Islet of Langerhans (tissue), 1 donor: ENCODE results near the gene CNTN5.
A peak's percentile ranks its signal among the peaks of the same experiment; 100 is the strongest.

Experiments
- FAIRE-seq: peaks from one replicate; lab custom pipeline; 2011; peaks lifted over from hg19 to GRCh38; lab: Jason Lieb, UNC

CNTN5 gene

DNA sequence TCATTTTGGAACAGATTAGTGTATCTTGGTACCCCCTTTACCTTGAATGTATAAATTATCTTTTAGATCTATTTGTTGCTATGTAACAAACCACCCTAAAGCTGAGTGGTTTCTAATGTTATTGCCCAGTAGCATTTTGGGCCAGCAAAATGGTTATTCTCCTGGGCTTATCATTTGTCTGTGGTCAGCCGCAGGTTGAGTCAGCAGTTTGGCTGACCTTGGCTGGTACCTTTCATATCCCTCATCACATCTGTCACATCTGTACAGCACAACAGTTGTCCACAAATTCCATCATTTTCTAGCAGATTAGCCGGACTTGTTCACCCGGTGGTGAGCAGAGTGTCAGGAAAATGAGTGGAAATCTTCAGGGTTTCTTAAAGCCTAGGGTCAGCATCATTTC lies 1077.8 kb downstream of the CNTN5 start:
- FAIRE-seq: no peak

GRCh38 chr11:100105255-100105981 lies 1084.7 kb downstream of the CNTN5 start:
- no peak for FAIRE-seq

- no peak for FAIRE-seq
Measured at GRCh38 chr11:100105982-100106358, 1085.2 kb downstream of the CNTN5 start.

GRCh38 chr11:100119176-100119575 lies 1098.4 kb downstream of the CNTN5 start:
- no peak for FAIRE-seq

DNA sequence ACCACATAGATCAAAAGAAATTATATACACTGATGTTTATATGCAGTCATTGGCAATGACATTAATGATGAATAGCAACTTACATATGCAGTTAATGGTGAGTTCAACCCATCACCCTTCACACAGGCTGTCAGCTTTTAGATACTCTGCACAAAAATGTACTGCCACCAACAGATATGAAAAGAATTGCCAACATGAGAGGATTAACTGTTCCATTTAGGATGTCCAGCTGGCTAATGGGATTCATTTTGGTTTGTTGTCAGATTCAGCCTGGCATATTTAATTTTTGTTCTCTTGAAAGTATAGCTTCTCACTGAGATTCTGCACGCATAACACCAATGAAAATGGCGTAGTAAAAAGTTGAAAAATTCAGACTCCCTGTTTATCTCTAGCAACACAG lies 1112.4 kb downstream of the CNTN5 start:
- FAIRE-seq: no peak

GRCh38 chr11:100141201-100141600 lies 1120.5 kb downstream of the CNTN5 start:
- FAIRE-seq: no peak

DNA sequence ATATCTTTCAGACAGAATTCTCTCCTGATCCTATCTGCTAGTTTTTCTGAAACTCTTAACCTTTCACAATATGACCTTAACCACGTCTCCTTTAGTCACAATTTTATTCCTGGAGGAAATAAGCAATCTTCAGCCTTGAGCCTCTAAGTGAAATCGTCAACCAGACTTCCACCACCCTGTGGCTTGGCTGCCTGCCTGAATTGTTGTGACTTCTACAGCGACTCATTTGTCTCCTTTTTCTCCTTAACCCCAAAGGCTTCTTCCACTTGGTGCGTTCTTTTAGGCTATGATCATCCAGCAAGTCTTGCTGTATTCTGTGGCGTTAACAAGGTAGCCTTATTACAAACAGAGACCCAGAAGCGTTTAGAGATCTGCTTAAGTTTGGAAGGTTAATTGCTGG lies 1131.2 kb downstream of the CNTN5 start:
- FAIRE-seq: no peak

DNA sequence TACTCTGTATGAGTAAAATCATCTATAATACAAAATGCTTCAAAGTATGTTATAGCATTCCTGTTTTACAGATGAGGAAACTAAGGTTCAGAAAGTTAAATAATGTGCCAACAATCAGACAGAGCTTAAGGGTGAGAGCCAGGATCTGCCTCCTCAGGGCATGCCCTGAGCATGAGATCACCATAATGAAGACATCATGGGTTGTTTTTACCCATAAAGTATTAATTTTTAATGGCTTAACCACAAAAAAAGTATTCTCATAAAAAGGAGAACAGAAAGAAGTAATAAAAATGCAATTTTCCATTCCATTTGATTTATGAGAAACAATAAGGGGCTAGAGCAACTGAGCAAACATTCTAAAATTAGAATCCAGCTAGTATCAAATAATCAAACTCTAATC lies 1132.0 kb downstream of the CNTN5 start:
- peak; percentile 17 for FAIRE-seq

DNA sequence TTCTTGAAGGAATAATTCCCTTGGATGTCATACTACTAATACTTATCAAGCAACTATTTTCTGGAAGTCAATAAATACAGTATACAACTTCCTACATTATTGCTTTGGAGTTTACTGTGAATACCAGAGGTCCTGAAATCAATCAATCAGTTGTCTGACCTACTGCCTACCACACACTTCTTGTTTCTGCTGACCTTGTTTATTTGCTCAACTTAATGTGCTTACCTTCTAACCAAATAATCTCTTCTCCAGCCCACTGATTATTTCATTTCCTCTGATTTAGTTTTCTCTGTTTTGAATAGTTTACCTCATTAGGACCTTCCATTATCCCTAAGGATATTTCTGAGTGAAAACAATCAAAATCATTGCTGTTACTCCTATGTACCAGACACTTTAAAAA lies 1142.7 kb downstream of the CNTN5 start:
- no peak for FAIRE-seq

DNA sequence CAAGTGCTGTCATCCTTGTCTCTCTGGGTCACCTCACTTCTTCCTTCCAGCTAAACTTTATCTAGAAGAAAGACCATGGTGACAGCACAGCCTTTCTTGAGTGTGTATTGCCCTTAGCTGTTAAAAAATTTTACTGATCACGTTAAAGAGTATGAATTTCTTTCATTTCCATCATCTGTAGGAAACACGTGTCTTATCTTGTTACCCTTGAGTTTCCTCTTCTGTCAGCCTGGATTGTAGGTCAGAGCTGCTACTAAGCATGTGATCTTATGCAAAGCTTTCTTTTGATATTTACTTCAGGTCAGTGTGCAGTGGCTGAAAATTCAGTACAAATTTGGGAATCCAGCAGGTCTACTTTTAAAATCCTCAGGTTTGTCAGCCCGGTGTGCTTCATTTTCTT lies 1154.1 kb downstream of the CNTN5 start:
- no peak for FAIRE-seq

DNA sequence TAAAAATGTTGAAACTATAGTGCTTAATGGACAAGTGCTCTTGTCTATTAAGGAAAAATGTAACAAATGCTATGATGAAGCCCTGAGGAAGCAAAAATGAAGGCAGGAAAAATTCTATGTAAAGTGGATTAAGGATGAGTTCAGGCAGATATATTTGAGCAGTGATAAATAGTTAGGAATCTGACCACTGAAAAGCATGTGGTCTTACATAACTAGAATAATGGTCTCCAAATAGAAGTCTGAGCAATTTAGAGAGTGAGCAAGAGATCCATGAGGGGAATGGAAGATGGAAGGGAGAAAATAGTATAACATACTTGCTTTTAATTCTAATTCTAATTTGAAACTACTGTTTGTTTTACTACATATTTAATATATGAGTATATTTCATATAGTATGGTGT lies 1155.7 kb downstream of the CNTN5 start:
- FAIRE-seq: no peak

- no peak for FAIRE-seq
Measured at GRCh38 chr11:100177651-100178050, 1156.9 kb downstream of the CNTN5 start.

- FAIRE-seq: peak; percentile 79
Measured at GRCh38 chr11:100182350-100182749, 1161.6 kb downstream of the CNTN5 start.

DNA sequence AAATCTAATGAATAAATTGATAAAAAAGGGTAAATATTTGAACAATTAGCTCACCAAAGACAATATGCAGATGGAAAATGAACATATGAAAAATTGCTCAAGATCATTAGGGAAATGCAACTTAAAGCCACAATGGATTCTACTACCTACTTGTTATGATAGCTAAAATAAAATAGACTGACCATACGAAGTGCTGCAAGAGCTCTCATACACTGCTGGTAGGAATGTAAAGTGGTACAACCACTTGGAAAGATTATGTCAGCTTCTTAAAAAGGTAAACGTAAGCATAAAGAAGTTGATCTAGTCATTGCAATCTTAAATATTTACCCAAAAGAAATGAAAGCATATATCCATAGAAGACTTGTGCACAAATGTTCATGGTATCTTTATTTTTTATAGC lies 1162.2 kb downstream of the CNTN5 start:
- no peak for FAIRE-seq

DNA sequence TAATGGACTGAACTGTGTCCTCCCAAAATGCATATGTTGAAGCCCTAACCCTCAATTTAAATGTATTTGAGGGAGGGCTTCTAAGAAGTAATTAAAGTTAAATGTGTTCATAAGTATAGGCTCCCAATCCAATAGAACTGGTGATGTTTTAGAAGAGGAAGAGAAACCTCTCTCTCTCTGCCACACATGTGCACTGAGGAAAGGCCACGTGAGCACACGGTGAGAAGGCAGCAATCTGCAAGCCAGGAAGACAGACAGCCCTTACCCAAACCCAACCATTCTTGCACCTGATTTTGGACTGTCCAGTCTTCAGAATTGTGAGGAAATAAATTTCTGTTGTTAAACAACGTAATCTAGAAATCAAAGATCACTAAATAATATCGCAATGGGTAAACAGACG lies 1164.8 kb downstream of the CNTN5 start:
- FAIRE-seq: no peak

- FAIRE-seq: no peak
Measured at GRCh38 chr11:100188137-100188783, 1167.5 kb downstream of the CNTN5 start.

DNA sequence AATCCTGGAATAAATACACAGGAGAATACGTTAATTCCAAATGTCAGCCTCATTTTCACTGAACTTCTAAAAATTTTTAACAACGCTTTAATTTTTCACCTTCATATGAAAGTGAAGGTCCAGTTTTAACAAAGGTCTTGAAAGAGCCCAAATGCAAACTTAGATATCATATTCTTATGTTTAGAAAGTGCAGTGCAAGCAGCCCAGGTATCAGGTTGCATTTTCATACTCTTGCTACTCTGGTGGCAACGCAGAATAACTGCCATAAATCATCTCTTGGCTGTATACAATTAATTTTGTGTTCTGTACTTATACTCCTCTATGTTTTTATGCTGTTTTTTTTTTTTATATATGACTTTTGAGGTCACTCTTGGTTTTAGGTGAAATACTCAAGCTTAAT lies 1169.6 kb downstream of the CNTN5 start:
- FAIRE-seq: no peak

GRCh38 chr11:100192181-100192580 lies 1171.4 kb downstream of the CNTN5 start:
- no peak for FAIRE-seq

- FAIRE-seq: no peak
Measured at GRCh38 chr11:100203789-100204188, 1183.0 kb downstream of the CNTN5 start.

- no peak for FAIRE-seq
Measured at GRCh38 chr11:100205926-100206325, 1185.2 kb downstream of the CNTN5 start.

DNA sequence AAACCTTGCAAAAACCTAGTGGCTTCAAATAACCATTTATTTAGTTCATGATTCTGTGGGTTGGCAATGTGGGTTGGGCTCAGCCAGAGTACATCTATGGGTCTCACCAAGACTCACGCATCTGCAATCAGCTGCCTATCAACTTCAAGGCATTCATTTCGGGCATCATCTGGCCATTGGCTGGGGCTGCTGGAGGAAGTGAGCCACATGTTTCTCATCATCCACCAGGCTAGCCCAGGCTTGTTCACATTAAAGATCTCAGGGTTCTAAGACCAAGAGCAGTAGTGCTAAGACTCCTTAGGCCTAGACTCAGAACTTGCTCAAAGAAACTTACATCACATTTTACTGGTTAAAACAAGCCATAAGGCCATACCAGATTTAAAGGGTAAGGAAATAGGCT lies 1187.5 kb downstream of the CNTN5 start:
- FAIRE-seq: no peak

DNA sequence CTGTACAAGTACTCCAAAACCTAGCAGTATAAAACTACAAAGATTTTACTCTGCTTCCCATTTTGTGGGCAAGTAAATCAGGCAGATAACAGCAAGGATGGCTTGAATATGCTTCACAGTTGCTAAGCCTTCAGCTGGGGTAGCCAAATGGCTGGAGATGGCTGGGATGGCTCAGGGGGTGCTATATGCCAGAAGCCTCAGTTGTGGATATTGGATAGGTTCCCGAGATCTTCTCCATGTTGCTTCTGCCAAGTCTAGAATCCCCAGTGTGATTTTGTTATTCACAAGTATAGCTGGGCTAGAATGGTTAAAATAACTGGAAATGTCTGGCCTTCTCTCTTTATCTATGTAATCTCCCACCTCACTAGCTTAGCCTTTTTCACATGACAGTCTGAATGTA lies 1194.0 kb downstream of the CNTN5 start:
- no peak for FAIRE-seq

GRCh38 chr11:100220801-100221200 lies 1200.1 kb downstream of the CNTN5 start:
- no peak for FAIRE-seq

DNA sequence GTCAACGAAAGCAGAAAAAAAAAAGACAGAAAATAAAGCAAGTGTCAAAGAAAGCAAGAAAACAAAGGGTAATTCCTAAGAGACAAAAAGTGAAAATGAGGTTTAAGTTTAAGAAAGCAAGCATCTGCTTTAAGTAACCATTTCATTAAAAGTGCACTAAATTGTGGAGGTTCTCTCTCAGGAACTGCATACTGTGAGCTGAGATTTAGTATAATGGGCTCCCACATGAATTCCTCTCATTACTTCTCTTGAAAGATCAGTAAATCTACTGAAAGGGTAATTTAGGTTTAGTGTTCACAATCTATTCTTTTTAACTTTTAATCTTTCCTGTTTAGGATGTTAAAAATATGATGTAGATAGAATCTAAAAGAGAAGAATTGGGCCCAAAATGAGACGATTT lies 1201.0 kb downstream of the CNTN5 start:
- FAIRE-seq: no peak
